ENCODE measurements around the gene FBXO44.

FBXO44 gene

DNA sequence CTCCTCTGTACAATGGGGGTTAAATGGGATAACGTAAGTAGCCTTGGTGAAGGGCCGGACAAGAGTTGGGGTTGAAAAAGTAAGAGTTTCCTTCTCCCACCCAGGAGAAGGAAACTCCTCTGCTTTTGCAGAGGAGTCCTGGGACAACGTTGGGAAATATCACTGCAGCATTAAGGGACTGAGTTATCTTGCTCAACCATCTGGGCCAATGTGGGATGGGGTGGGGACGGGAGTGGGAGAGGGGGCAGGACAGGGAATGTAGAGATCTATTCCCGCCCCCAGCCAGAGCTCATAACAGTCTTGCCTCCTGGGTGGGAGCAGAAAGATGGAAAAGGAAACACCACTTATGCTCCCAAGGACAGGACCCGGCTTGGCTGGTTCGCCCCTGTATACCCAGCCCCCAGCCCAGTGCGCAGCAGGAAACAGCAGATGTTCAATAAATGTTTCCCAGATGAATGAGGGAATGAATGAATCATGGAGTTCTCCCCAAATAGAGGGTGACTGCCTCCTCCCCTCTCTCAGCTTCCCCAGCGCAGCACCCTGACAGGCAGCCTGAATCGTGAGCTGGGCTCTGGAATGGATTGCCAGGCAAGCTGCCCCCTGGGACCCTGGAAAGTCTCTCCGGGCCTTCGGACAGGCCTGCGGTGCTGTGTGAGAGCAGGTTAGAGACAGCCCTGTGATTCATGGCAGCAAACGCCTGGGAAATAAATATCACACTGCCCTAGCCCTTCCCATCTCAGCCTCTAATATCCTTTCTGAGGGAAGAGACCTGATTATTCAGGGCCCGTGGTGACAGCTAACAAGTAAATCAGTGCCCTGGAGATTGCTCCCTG, 25.3 kb upstream of the FBXO44 start:
- no peaks in the 10 kb centered on the region for H3K36me3 ChIP-seq (ENCODE audit: insufficient read depth, low read length)
- no peak overlapping the region for H3K27ac ChIP-seq (ENCODE audit: low read length)
- H4K20me1 ChIP-seq (ENCODE audit: insufficient read depth, low read length): peaks cover 7% of the 10 kb centered on the region; the same call in 1 of the 2 replicates
- DNase-seq: no peak
- no peak overlapping the region for H3K4me3 ChIP-seq (ENCODE audit: low read depth in 1 of 2, low read length in 2 of 2)
- H3K4me2 ChIP-seq (ENCODE audit: insufficient read depth, low read length): no peak overlapping the region
- H3K79me2 ChIP-seq (ENCODE audit: insufficient read depth, low read length): no peaks in the 10 kb centered on the region
- H3K9ac ChIP-seq (ENCODE audit: low read depth, low read length): no peak overlapping the region
- H2AFZ ChIP-seq (ENCODE audit: low read depth, low read length): no peak overlapping the region
- ATAC-seq (ENCODE audit: insufficient read depth, low read depth): no peak
- no peaks in the 10 kb centered on the region for H3K9me3 ChIP-seq (ENCODE audit: insufficient read depth, low read length, severe bottlenecking)
- no peaks in the 10 kb centered on the region for H3K4me1 ChIP-seq (ENCODE audit: insufficient read depth, low read length)
- TF ChIP-seq, protein P1, sequence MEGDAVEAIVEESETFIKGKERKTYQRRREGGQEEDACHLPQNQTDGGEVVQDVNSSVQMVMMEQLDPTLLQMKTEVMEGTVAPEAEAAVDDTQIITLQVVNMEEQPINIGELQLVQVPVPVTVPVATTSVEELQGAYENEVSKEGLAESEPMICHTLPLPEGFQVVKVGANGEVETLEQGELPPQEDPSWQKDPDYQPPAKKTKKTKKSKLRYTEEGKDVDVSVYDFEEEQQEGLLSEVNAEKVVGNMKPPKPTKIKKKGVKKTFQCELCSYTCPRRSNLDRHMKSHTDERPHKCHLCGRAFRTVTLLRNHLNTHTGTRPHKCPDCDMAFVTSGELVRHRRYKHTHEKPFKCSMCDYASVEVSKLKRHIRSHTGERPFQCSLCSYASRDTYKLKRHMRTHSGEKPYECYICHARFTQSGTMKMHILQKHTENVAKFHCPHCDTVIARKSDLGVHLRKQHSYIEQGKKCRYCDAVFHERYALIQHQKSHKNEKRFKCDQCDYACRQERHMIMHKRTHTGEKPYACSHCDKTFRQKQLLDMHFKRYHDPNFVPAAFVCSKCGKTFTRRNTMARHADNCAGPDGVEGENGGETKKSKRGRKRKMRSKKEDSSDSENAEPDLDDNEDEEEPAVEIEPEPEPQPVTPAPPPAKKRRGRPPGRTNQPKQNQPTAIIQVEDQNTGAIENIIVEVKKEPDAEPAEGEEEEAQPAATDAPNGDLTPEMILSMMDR (IDR thresholded peaks at IDR 0.05; ENCODE audit: borderline replicate concordance, extremely low read depth, low read length, poor library complexity, severe bottlenecking): no peak
- no peak for TF ChIP-seq EZH2 (IDR thresholded peaks at IDR 0.05; ENCODE audit: borderline replicate concordance, low read depth, low read length, severe bottlenecking)
- peaks cover 2% of the 10 kb centered on the region for H3K27me3 ChIP-seq (ENCODE audit: insufficient read depth, low read length, poor library complexity)

DNA sequence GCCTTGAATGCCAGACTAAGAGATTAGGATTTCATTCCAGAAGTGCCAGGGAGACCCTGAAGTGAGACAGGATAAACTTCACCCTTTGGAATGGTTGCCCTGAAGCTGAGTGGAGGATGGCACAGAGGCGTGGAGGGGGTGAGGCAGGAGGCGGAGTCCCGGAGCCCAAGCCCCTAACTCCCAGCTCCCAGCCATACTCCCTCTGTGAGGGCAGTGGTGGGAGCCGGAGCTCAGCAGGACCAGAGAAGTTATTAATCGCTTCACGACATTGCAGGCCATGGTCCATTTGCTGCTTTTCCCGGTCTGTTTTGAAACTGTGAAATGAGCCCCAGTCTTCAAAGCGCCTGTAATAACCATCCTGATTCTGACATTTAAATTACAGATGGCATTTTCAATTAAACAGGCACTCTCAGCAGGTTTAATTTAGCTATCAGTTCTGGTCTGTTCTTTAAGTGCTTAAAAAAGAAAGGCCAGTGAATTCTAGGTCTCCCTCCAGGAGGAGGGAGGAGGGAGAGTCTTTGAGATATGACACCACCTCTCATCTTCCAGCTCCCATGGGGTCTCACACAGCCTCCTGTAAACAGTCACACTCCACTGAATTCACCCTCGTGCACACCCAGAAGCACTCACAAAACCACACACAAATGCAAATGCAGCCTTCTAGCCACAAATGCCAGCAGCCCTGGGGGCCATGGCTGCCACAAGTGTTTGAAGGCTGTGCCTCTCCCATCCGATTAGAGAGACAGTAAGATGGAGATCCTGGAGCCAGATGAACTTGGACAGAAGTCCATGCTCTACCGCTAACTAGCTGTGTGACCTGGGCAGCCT, 20.1 kb upstream of the FBXO44 start:
- H3K4me3 ChIP-seq (ENCODE audit: low read depth in 1 of 2, low read length in 2 of 2): no peak overlapping the region
- H3K9me3 ChIP-seq (ENCODE audit: insufficient read depth, low read length, severe bottlenecking): no peaks in the 10 kb centered on the region
- no peak for ATAC-seq (ENCODE audit: insufficient read depth, low read depth)
- no peaks in the 10 kb centered on the region for H3K36me3 ChIP-seq (ENCODE audit: insufficient read depth, low read length)
- no peaks in the 10 kb centered on the region for H3K4me1 ChIP-seq (ENCODE audit: insufficient read depth, low read length)
- TF ChIP-seq, protein P1 (IDR thresholded peaks at IDR 0.05; ENCODE audit: borderline replicate concordance, extremely low read depth, low read length, poor library complexity, severe bottlenecking): no peak
- TF ChIP-seq EZH2 (IDR thresholded peaks at IDR 0.05; ENCODE audit: borderline replicate concordance, low read depth, low read length, severe bottlenecking): no peak
- no peak overlapping the region for H3K27ac ChIP-seq (ENCODE audit: low read length)
- DNase-seq: no peak
- H3K79me2 ChIP-seq (ENCODE audit: insufficient read depth, low read length): no peaks in the 10 kb centered on the region
- H3K4me2 ChIP-seq (ENCODE audit: insufficient read depth, low read length): no peak overlapping the region
- peaks cover 20% of the 10 kb centered on the region for H4K20me1 ChIP-seq (ENCODE audit: insufficient read depth, low read length)
- no peak overlapping the region for H3K9ac ChIP-seq (ENCODE audit: low read depth, low read length)
- peaks cover under 1% of the 10 kb centered on the region for H3K27me3 ChIP-seq (ENCODE audit: insufficient read depth, low read length, poor library complexity)
- H2AFZ ChIP-seq (ENCODE audit: low read depth, low read length): no peak overlapping the region

DNA sequence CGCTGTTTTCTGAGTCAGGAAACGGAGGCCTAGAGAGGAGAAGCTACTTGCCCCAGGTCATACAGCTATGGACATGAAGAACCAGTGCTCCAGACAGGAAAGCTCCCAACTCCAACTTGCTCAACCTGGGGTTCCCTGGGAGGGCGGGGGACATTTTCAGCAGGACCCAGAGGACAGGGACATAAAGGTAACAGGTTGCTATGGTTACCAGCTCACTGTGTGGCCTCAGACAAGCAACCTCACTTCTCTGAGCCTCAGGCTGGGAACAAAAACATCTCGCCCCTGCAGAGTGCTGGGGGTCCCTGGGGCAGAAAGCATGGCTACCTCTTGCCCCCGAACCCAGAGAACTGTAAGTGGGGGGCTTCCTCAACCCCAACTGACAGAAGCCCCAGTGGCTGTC, 16.6 kb upstream of the FBXO44 start:
- Histone ChIP-seq H2AFZ (ENCODE audit: low read depth, low read length) (no peak overlapping the region), H3K27ac (ENCODE audit: low read length) (no peak overlapping the region), H3K27me3 (ENCODE audit: insufficient read depth, low read length, poor library complexity) (no peaks in the 10 kb centered on the region), H4K20me1 (ENCODE audit: insufficient read depth, low read length) (peaks cover 20% of the 10 kb centered on the region), H3K4me1 (ENCODE audit: insufficient read depth, low read length) (no peaks in the 10 kb centered on the region), H3K36me3 (ENCODE audit: insufficient read depth, low read length) (no peaks in the 10 kb centered on the region), H3K4me2 (ENCODE audit: insufficient read depth, low read length) (no peak overlapping the region), H3K79me2 (ENCODE audit: insufficient read depth, low read length) (no peaks in the 10 kb centered on the region), H3K9me3 (ENCODE audit: insufficient read depth, low read length, severe bottlenecking) (no peaks in the 10 kb centered on the region), H3K9ac (ENCODE audit: low read depth, low read length) (no peak overlapping the region), H3K4me3 (ENCODE audit: low read depth in 1 of 2, low read length in 2 of 2) (no peak overlapping the region)
- TF ChIP-seq EZH2 (IDR thresholded peaks at IDR 0.05; ENCODE audit: borderline replicate concordance, low read depth, low read length, severe bottlenecking): no peak
- TF ChIP-seq, protein P1 (IDR thresholded peaks at IDR 0.05; ENCODE audit: borderline replicate concordance, extremely low read depth, low read length, poor library complexity, severe bottlenecking): no peak
- no peak for ATAC-seq (ENCODE audit: insufficient read depth, low read depth)
- no peak for DNase-seq
